Mammary epithelial cell (primary cell): Measurements from ENCODE around the gene ROBO1.

Source experiments
- EZH2 ChIP-seq: IDR thresholded peaks from 2 replicates; pipeline ENCODE4 v1.6.1; 2012; ENCODE audit warnings: low read length, inconsistent platforms, borderline replicate concordance
- TF ChIP-seq, protein P1 (sequence below), 2 donors: IDR thresholded peaks in 1 of 2; conservative IDR thresholded peaks in 1 of 2; 2 replicates each; pipeline ENCODE4 v1.5.1; 2011 to 2012; ENCODE audit warnings: inconsistent platforms in 2 of 2, low read length in 2 of 2, mild to moderate bottlenecking in 2 of 2, control low read depth in 1 of 2, low read depth in 1 of 2; ENCODE audit not compliant: insufficient read depth in 1 of 2; ENCODE audit errors: extremely low read depth in 1 of 2

DNA sequence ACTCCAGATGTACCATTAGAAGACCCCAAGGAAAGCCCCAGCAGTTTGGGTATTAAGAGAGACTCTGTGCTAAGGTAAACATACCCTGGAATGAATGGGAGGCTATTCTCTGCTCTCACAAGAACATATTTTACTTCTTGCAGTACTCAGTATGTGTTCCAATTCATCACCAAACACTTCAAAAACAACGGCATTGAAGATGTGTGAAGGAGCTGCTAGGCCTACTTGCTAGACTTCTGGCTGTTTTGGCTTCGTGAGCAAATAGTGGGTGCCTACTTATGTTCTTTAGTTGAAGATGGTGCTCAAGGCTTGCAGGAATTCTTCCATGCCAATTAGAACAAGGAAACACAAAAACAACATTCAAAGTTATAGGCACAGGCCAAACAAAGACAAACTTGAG is 514.5 kb downstream of the ROBO1 start:
- TF ChIP-seq, protein P1, sequence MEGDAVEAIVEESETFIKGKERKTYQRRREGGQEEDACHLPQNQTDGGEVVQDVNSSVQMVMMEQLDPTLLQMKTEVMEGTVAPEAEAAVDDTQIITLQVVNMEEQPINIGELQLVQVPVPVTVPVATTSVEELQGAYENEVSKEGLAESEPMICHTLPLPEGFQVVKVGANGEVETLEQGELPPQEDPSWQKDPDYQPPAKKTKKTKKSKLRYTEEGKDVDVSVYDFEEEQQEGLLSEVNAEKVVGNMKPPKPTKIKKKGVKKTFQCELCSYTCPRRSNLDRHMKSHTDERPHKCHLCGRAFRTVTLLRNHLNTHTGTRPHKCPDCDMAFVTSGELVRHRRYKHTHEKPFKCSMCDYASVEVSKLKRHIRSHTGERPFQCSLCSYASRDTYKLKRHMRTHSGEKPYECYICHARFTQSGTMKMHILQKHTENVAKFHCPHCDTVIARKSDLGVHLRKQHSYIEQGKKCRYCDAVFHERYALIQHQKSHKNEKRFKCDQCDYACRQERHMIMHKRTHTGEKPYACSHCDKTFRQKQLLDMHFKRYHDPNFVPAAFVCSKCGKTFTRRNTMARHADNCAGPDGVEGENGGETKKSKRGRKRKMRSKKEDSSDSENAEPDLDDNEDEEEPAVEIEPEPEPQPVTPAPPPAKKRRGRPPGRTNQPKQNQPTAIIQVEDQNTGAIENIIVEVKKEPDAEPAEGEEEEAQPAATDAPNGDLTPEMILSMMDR (conservative IDR thresholded peaks at IDR 0.05 in 1 of 2, IDR thresholded peaks at IDR 0.05 in 1 of 2; ENCODE audit: extremely low read depth in 1 of 2, insufficient read depth in 1 of 2, low read depth in 1 of 2, low read length in 2 of 2) = no peak
- TF ChIP-seq EZH2 = no peak
